Measurements from ENCODE around the gene SENP2. TPM values are rescaled to one million over a fixed set of nuclear protein-coding genes. Genes with fewer than 3 reads are reported as not detected.

SENP2 gene
- total RNA-seq (2022; extraction: Qiagen RNA extraction): 18.1 to 26.5 TPM (median 24.3 TPM) in 5 replicates

GRCh38 chr3:185585859-185586685 lies at the start of gene SENP2:
TSS of gene SENP2 (plus strand) at chr3:185586295. CDS start at chr3:185586414, 119 bp downstream.

GRCh38 chr3:185552358-185552877 lies 33.7 kb upstream of the SENP2 start, which contains the start of gene LIPH:
TSS of gene LIPH (minus strand) at chr3:185552588. CDS start at chr3:185552471, 117 bp downstream.

Other genes starting within 250 kb of the SENP2 start
- gene MAP3K13, start 223.2 kb upstream of the SENP2 start, total RNA-seq (2022; extraction: Qiagen RNA extraction): 12.0 to 15.2 TPM (median 13.4 TPM) in 5 replicates
- gene TMEM41A, start 87.3 kb upstream of the SENP2 start, total RNA-seq (2022; extraction: Qiagen RNA extraction): 19.6 to 21.1 TPM (median 20.4 TPM) in 5 replicates
- 4.7 to 6.1 TPM (median 5.1 TPM) in 5 replicates for gene LIPH, start 33.7 kb upstream of the SENP2 start, total RNA-seq (2022; extraction: Qiagen RNA extraction)
- gene IGF2BP2, start 238.7 kb downstream of the SENP2 start, total RNA-seq (2022; extraction: Qiagen RNA extraction): 11.4 to 17.1 TPM (median 14.4 TPM) in 5 replicates

Measured in A549 treated with dexamethasone at 1 μM for 4 hours (cell line).